CD4-positive, alpha-beta T cell treated with Interleukin-17A for 4 hours (primary cell): Measurements from ENCODE around the gene GOLGA6L2.
"Not testable (repeated sequence)": the region's sequence is repeated elsewhere in the genome, so short reads cannot be mapped to it uniquely, and the experiment has no call there.

Experiments used
- DNase-seq: peaks from one replicate; pipeline ENCODE4 v3.0.0-alpha.2; 2020; ENCODE audit warnings: mixed read lengths

The GOLGA6L2 gene, protein sequence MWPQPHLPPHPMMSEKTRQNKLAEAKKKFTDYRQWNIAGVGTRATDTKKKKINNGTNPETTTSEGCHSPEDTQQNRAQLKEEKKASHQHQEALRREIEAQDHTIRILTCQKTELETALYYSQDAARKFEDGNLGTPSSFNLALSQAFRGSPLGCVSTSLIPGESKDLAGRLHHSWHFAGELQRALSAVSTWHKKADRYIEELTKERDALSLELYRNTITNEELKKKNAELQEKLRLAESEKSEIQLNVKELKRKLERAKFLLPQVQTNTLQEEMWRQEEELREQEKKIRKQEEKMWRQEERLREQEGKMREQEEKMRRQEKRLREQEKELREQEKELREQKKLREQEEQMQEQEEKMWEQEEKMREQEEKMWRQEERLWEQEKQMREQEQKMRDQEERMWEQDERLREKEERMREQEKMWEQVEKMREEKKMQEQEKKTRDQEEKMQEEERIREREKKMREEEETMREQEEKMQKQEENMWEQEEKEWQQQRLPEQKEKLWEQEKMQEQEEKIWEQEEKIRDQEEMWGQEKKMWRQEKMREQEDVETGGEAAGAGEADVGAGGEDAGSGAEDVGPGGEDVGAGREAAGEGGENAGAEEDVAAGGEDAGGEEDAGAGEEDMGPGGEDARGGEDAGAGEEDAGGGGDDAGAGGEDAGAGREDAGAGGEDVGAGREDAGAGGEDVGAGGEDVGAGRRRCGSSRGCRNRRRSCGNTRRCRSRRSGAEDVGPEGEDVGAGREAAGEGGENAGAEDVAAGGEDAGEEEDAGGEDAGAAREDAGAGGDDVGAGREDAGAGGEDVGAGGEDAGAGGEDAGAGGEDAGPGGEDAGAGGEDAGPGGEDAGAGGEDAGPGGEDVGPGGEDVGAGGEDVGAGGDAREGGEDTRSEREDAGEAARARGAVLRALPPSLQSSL

GRCh38 chr15:23447107-23447500 is at the start of gene GOLGA6L2:
Gene GOLGA6L2 (minus strand): TSS chr15:23447243. CDS start chr15:23447181, 62 bp downstream.
- DNase-seq = no peak

- no peak for DNase-seq
Observed at GRCh38 chr15:23484870-23485269, 37.8 kb upstream of the GOLGA6L2 start.

DNA sequence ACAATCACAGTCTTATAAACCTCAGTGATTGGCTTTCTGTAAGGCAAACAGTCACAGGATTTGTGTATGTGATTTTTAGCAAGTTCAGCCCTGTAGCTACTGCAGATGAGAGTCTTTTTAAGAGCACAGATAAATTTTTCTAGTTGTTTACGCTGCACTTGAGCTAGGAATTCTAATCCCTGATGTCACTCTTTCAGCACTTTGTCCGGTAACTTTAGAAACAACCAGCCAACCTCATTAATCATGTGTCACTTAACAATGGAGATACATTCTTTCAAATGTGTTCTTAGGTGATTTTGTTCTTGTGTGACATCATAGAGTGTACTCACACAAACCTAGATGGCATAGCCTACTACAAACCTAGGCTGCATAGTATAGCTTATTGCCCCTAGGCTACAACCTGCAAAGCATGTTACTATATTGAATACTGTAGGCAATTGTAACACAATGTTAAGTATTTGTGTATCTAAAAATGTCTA is 36.8 kb upstream of the GOLGA6L2 start:
- no peak for DNase-seq

DNA sequence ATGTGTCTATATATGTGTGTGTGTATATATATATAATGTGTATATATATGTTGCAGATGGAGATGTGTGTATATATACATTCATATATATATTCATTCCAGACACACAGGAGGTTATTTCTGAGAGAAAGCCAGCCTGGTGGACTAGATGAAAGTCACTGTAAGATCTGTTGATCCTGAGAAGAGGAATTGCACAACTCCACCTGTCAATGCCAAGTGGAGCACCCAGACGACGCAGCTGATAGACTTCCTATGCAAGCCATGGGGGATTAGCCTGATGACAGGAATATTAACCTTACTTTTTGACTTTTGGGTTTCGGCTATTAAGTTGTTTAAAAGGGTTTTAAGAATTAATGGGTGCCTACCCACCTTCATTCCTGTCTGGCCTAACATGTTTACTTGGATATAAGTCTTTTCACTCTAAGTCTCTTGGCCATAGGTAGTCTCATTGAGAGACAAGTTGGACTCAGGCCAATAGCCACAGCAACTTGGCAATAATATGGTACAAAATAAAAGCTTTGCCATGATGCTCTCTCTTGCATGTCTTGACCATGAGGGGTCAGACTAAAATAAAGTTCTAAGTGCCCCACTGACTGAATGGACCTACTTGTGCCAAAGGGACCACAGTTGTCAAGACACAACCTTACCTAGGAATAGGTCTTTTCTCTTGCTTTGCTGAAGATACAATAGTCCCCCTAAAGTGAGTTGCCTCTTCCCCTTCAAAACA is 35.9 kb upstream of the GOLGA6L2 start:
- no peak for DNase-seq

GRCh38 chr15:23482228-23482627 is 35.2 kb upstream of the GOLGA6L2 start:
- no peak for DNase-seq

DNA sequence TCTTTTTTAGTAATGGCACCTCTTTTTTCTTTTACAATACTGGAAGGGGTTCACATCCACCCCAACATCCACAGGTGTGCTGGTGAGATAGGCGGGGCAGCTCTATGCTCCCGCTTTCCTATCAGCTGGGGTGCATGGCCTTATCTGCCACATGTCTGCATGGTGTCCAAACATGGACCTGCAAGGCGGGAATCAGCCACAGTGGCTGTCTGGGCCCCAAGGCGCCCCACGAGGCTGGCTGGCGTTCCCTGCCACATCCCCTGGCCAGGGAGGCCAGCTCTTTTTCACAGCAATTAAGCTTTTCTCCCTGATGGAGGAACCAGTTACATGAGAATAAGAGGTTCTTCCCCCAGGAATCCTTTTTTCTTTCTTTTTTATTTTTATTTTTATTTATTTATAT is 30.9 kb upstream of the GOLGA6L2 start:
- peak; percentile 2 for DNase-seq

- no peak for DNase-seq
Observed at GRCh38 chr15:23472678-23473077, 25.6 kb upstream of the GOLGA6L2 start.

- no peak for DNase-seq
Observed at GRCh38 chr15:23472033-23472432, 25.0 kb upstream of the GOLGA6L2 start.

GRCh38 chr15:23467110-23467600 is 20.1 kb upstream of the GOLGA6L2 start:
- no peak for DNase-seq

DNA sequence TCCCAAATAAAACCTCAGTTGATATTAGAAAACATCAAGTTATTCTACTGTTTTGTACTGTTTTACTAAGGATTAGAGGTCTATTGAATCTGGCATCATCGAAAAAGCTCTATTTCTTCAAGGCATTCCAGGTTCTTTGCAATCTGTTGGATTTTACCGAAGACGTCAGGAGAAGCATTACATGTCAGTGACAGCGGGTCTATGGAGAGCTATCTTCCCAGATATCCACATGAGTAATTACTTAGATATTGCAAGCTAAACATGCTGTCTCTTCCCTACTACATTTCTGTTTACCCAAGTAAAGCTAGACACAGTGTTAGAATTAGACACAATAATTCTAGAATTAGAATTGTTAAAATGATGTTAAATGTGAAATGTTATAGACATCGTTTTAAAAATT is 10.8 kb upstream of the GOLGA6L2 start:
- no peak for DNase-seq

- no peak for DNase-seq
Observed at GRCh38 chr15:23446215-23447106, 582 bp downstream of the GOLGA6L2 start.

DNA sequence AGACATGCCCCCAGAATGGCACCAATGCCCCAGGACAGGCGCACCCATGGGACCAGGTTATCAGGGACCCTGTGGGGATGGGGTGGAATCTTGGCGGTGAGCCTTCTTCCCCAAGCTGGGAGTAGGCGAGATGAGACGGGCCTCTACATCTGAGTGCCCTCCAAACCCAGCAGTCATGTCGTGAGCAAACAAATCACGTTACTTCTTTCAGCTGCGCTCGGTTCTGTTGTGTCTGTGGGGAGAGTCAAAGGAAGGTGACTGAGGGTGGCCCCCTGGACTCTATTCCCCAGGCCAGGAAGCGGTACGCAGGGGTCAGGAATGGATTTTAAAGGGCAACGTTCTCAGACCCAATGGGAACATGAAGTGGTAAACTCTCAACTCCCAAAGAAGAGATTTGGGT is 2.8 kb downstream of the GOLGA6L2 start:
- DNase-seq = no peak

GRCh38 chr15:23441204-23441603 is 5.8 kb downstream of the GOLGA6L2 start:
- no peak for DNase-seq

DNA sequence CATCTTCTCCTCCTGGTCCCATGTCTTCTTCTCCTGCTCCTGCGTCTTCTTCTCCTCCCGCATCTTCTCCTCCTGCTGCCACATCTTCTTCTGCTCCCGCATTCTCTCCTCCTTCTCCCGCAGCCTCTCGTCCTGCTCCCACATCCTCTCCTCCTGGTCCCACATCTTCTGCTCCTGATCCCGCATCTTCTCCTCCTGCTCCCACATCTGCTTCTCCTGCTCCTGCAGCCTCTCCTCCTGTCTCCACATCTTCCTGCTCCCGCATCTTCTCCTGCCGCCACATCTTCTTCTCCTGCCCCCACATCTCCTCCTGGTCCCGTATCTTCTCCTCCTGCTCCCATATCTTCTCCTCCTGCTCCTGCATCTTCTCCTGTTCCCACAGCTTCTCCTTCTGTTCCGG is 6.4 kb downstream of the GOLGA6L2 start:
- DNase-seq = no peak

GRCh38 chr15:23439513-23439912 is 7.5 kb downstream of the GOLGA6L2 start:
- no peak for DNase-seq

DNA sequence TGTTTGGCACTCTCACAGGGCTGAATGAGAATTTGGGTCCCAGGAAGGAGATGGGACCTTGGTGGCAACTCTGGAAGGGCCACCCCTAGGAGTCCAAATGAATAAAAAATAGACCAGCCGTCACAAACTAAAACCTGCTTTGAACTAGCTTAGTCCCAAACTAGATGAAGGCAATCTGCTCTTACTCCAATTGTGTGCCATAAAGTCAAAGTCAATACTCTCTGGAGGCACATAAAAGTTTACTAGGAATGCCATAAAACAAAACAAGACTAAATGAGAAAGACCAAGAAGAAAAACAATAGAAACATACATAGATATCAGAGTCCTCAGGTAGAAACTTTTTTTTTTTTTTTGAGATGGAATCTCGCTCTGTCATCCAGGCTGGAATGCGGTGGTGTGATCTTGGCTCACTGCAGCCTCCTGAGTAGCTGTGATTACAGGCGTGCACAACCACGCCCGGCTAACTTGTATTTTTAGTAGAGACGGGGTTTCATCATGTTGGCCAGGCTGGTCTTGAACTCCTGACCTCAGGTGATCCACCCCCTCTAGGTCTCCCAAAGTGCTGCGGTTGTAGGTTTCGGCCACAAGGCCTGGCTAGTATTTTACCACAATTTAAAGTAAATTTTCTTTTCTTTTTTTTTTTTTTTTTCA is 8.1 kb downstream of the GOLGA6L2 start:
- no peak for DNase-seq

DNA sequence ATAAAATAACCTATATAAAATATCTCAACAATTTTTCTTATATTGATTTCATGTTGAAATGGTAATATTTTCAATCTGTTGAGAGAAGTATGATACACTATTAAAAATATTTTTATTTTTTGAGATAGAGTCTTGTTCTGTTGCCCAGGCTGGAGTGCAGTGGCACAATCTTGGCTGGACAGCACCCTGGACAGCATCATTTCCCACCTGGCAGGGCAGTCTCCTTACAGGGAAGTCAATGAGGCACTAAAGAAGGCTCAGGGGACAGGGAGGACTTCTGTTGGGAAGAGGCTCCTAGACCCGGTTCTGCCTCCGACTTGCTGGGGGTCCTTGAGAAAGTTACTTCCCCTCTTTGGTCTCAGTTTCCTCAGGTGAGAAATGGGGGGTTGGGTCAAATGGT is 9.4 kb downstream of the GOLGA6L2 start:
- DNase-seq = no peak

- DNase-seq = no peak
Observed at GRCh38 chr15:23437146-23437545, 9.9 kb downstream of the GOLGA6L2 start.

- DNase-seq = no peak
Observed at GRCh38 chr15:23436421-23436820, 10.6 kb downstream of the GOLGA6L2 start.

DNA sequence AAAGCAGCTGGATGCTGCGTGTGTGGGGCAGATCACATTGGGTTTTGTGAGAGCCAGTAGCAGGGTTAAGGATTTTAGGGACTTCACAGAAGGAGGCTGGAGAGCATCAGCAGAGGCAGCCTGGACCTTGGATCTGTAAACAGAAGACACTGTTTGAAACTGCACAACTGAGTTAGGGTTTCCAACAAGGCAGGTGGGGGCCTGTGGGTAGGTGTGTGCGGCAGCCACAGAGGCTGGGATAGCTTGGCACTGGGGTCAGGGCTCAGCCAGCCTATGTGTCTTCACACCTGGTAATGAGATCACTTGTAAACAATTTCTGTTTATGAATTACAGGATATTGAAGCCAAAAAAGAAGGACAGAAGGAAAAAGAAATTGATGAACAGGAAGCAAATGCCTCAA is 12.3 kb downstream of the GOLGA6L2 start:
- DNase-seq = not testable (repeated sequence)

GRCh38 chr15:23425327-23425726 is 21.7 kb downstream of the GOLGA6L2 start:
- not testable (repeated sequence) for DNase-seq
